PC-3 (cell line): ENCODE measurements around the gene NOL4L.

Experiments
- CTCF ChIP-seq: fragments of 300-600 bp; sonication (generic); conservative IDR thresholded peaks from 2 replicates; pipeline ENCODE4 v1.5.1; 2017; ENCODE audit warnings: antibody characterized with exemption, low read depth, mild to moderate bottlenecking, low read length
- EZH2 ChIP-seq: fragments of 300-600 bp; sonication (generic); IDR thresholded peaks from one replicate; pipeline ENCODE4 v1.6.1; 2017; ENCODE audit warnings: antibody characterized with exemption, mild to moderate bottlenecking, low read length; ENCODE audit not compliant: unreplicated experiment

DNA sequence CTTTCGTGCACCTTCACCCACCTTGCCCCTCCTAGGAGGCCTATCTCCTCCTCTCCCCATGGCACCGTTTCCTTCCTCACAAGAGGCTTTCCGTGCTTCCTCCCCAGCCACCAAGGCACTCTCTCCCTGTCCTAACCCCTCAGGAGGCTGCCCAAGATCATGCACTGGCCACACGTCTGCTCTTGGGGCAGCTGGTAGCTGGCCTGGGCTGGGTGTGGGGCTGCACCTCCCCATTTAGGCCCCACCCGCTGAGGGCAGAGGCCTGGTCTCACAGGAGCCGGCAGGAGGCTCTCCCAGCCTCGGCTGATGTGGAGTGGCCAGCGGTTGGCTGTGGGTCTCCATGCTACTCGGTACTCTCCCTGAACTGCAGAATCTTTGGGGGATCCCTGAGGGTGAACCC lies 13.6 kb downstream of the NOL4L start:
- TF ChIP-seq EZH2 (no peak), CTCF (no peak)
